GM12873 (cell line): ENCODE measurements around the gene LIG1.

Experiments
- CTCF ChIP-seq: IDR thresholded peaks from 2 replicates; pipeline ENCODE4 v1.5.1; 2012; ENCODE audit warnings: low read depth, mild to moderate bottlenecking, moderate library complexity, low read length, control low read depth; ENCODE audit not compliant: insufficient read depth; ENCODE audit errors: missing control alignments

Gene LIG1

GRCh38 chr19:48121909-48122371 is 48.2 kb downstream of the LIG1 start:
- TF ChIP-seq CTCF: no peak

- TF ChIP-seq CTCF: no peak
Measured at GRCh38 chr19:48121066-48121465, 49.1 kb downstream of the LIG1 start.

- no peak for TF ChIP-seq CTCF
Measured at GRCh38 chr19:48120505-48120904, 49.6 kb downstream of the LIG1 start.

- TF ChIP-seq CTCF: no peak
Measured at GRCh38 chr19:48118131-48118517, 52.0 kb downstream of the LIG1 start.

GRCh38 chr19:48117515-48118130 is 52.5 kb downstream of the LIG1 start:
- no peak for TF ChIP-seq CTCF

- TF ChIP-seq CTCF: no peak
Measured at GRCh38 chr19:48113190-48113917, 56.8 kb downstream of the LIG1 start.

GRCh38 chr19:48111280-48111679 is 58.9 kb downstream of the LIG1 start:
- no peak for TF ChIP-seq CTCF
